ENCODE results near the gene CCL1. TPM values are rescaled to one million over a fixed set of nuclear protein-coding genes. Genes with fewer than 3 reads are reported as not detected.

The CCL1 gene
- total and polyA plus RNA-seq, 9 of the 15 experiments (the other 6 are each of a cell fraction or from before 2014, with no cell fraction given) = 0.45 TPM; not detected in 8

DNA sequence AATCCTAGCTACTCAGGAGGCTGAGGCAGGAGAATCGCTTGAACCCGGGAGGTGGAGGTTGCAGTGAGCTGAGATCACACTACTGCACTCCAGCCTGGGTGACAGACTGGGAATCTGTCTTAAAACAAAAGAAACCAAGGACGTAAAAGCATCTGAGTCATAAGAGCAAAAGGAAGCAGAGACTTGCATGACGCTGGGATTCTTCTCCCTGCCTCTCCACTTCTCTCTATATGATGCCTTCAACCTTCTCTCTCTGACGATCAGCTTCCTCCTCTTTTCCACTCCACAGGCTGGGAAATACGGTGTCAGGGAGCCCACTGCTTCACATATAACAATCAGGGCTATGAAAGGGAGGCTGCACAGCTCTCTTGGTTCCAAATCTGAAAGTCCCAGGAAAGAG is 43.2 kb upstream of the CCL1 start:
- H4K20me1 ChIP-seq (replicated peaks; ENCODE audit: control insufficient read depth, insufficient read depth, low read length) = no peaks in the 10 kb centered on the region
- intact Hi-C loops (cut with micrococcal nuclease) (no loop called here), in situ Hi-C loops (cut with MboI) (no loop called here)
- ATAC-seq (no peak), FAIRE-seq (no peak), DNase-seq (ENCODE audit: extremely low read depth in 1 of 4, low spot score in 3 of 4) (no peak)
- H3K27ac ChIP-seq (ENCODE audit: extremely low read depth, low read depth, low read length) = no peak overlapping the region
- no peaks in the 10 kb centered on the region for H3K9me3 ChIP-seq (replicated peaks; ENCODE audit: control insufficient read depth, insufficient read depth, low read depth, low read length)
- peaks cover 0 to 10% of the 10 kb centered on the region in 2 experiments; a peak in 2 of 5 replicates for H3K4me1 ChIP-seq (replicated peaks in 1 of 2; ENCODE audit: control insufficient read depth in 2 of 2, insufficient read depth in 2 of 2, low read length in 2 of 2)
- no peak overlapping the region for H2AFZ ChIP-seq (ENCODE audit: low read depth, low read length)
- ChIA-PET POLR2A (no interaction called here), CTCF (ENCODE audit: low intra/inter-chr PET ratio) (no interaction called here)
- TF ChIP-seq LEF1 (IDR thresholded peaks at IDR 0.05) (no peak), JUN (IDR thresholded peaks at IDR 0.05; ENCODE audit: borderline replicate concordance, low read depth, low read length) (no peak), JUN (CRISPR knock-in tag; IDR thresholded peaks at IDR 0.05; ENCODE audit: borderline replicate concordance) (no peak)
- TF ChIP-seq, protein P1, sequence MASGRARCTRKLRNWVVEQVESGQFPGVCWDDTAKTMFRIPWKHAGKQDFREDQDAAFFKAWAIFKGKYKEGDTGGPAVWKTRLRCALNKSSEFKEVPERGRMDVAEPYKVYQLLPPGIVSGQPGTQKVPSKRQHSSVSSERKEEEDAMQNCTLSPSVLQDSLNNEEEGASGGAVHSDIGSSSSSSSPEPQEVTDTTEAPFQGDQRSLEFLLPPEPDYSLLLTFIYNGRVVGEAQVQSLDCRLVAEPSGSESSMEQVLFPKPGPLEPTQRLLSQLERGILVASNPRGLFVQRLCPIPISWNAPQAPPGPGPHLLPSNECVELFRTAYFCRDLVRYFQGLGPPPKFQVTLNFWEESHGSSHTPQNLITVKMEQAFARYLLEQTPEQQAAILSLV (tag; IDR thresholded peaks at IDR 0.05) = no peak
- H3K36me3 ChIP-seq (ENCODE audit: control insufficient read depth, insufficient read depth, low read length) = no peaks in the 10 kb centered on the region
- no peak overlapping the region for H3K4me2 ChIP-seq (ENCODE audit: insufficient read depth, low read length)
- no TSS peak for BruUV-seq (replicated peaks)
- no peaks in the 10 kb centered on the region for H3K27me3 ChIP-seq (ENCODE audit: control insufficient read depth in 2 of 2, insufficient read depth in 2 of 2, low read length in 2 of 2)
- H3K79me2 ChIP-seq (ENCODE audit: control insufficient read depth, insufficient read depth, low read length) = no peaks in the 10 kb centered on the region
- no peak overlapping the region for H3K9ac ChIP-seq (ENCODE audit: insufficient read depth in 1 of 2, low read depth in 2 of 2, low read length in 2 of 2)
- H3K9me1 ChIP-seq (ENCODE audit: control insufficient read depth, insufficient read depth, low read length) = no peaks in the 10 kb centered on the region
- no peak overlapping the region for H3K4me3 ChIP-seq
- WGBS (ENCODE audit: insufficient coverage, low coverage, missing lambda C conversion rate) = 37% methylated on average over 5 of the region's 6 CpGs

DNA sequence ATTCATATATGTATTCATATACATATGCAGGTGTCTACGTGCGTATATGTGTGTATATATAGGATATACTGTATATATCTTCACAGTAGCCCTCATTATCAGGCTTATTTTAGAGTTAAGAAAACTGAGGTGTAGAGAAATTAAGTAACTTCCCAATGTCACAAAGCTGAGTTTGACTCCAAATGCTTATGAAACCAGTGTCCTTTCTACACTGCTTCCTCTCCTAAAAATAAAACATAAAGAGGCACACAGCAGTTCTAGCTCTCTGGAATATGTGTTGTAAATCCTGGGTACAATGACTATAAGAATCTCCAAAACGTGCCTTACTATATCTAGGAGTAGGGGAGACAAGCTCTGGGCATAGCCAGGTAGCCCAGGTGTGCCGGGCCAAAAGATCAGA is 40.0 kb upstream of the CCL1 start:
- no peak overlapping the region for H3K4me2 ChIP-seq (ENCODE audit: insufficient read depth, low read length)
- in situ Hi-C loops (cut with MboI) (no loop called here), intact Hi-C loops (cut with micrococcal nuclease) (no loop called here)
- H3K27ac ChIP-seq (ENCODE audit: extremely low read depth, low read depth, low read length) = no peak overlapping the region
- no TSS peak for BruUV-seq (replicated peaks)
- ChIA-PET POLR2A (no interaction called here), CTCF (ENCODE audit: low intra/inter-chr PET ratio) (no interaction called here)
- H3K27me3 ChIP-seq (ENCODE audit: control insufficient read depth in 2 of 2, insufficient read depth in 2 of 2, low read length in 2 of 2) = no peaks in the 10 kb centered on the region
- H3K4me3 ChIP-seq = no peak overlapping the region
- TF ChIP-seq, protein P2, sequence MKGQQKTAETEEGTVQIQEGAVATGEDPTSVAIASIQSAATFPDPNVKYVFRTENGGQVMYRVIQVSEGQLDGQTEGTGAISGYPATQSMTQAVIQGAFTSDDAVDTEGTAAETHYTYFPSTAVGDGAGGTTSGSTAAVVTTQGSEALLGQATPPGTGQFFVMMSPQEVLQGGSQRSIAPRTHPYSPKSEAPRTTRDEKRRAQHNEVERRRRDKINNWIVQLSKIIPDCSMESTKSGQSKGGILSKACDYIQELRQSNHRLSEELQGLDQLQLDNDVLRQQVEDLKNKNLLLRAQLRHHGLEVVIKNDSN (CRISPR knock-in tag; IDR thresholded peaks at IDR 0.05) = no peak
- no peak for TF ChIP-seq ZNF217 (CRISPR knock-in tag; IDR thresholded peaks at IDR 0.05)
- no peaks in the 10 kb centered on the region for H4K20me1 ChIP-seq (replicated peaks; ENCODE audit: control insufficient read depth, insufficient read depth, low read length)
- peaks cover 0 to 10% of the 10 kb centered on the region in 2 experiments; a peak in 3 of 5 replicates for H3K4me1 ChIP-seq (replicated peaks in 1 of 2; ENCODE audit: control insufficient read depth in 2 of 2, insufficient read depth in 2 of 2, low read length in 2 of 2)
- no peaks in the 10 kb centered on the region for H3K9me1 ChIP-seq (ENCODE audit: control insufficient read depth, insufficient read depth, low read length)
- ATAC-seq = no peak
- H3K79me2 ChIP-seq (ENCODE audit: control insufficient read depth, insufficient read depth, low read length) = no peaks in the 10 kb centered on the region
- H3K9me3 ChIP-seq (replicated peaks; ENCODE audit: control insufficient read depth, insufficient read depth, low read depth, low read length) = no peaks in the 10 kb centered on the region
- no peak for FAIRE-seq
- no peak overlapping the region for H3K9ac ChIP-seq (ENCODE audit: insufficient read depth in 1 of 2, low read depth in 2 of 2, low read length in 2 of 2)
- no peak for DNase-seq (ENCODE audit: extremely low read depth in 1 of 4, low spot score in 3 of 4)
- no peak overlapping the region for H2AFZ ChIP-seq (ENCODE audit: low read depth, low read length)
- WGBS (ENCODE audit: insufficient coverage, low coverage, missing lambda C conversion rate) = 43% methylated on average over 4 of the region's 4 CpGs
- H3K36me3 ChIP-seq (ENCODE audit: control insufficient read depth, insufficient read depth, low read length) = no peaks in the 10 kb centered on the region

Measured in K562 (cell line).